ENCODE results near the gene STYXL1. TPM values are rescaled to one million over a fixed set of nuclear protein-coding genes. Genes with fewer than 3 reads are reported as not detected.
A peak's percentile ranks its signal among the peaks of the same experiment; 100 is the strongest.

Gene STYXL1
- total RNA-seq, 1 donor, result 29.1 TPM

GRCh38 chr7:75982306-75983064, 65.3 kb downstream of the STYXL1 start:
- DNase-seq (ENCODE audit: low read depth in 2 of 3, low spot score in 2 of 3), result no peak

- DNase-seq (ENCODE audit: low read depth in 2 of 3, low spot score in 2 of 3), result no peak
These were observed 66.1 kb downstream of the STYXL1 start for GRCh38 chr7:75981453-75982305.

GRCh38 chr7:75981203-75981452, 66.7 kb downstream of the STYXL1 start:
- DNase-seq (ENCODE audit: low read depth in 2 of 3, low spot score in 2 of 3), result no peak

GRCh38 chr7:75980430-75981202, 67.2 kb downstream of the STYXL1 start:
- DNase-seq (ENCODE audit: low read depth in 2 of 3, low spot score in 2 of 3), result no peak

GRCh38 chr7:75979759-75980429, 67.9 kb downstream of the STYXL1 start:
- no peak for DNase-seq (ENCODE audit: low read depth in 2 of 3, low spot score in 2 of 3)

GRCh38 chr7:75977743-75978142, 70.1 kb downstream of the STYXL1 start:
- DNase-seq (ENCODE audit: low read depth in 2 of 3, low spot score in 2 of 3), result no peak

GRCh38 chr7:75971961-75972763, 75.6 kb downstream of the STYXL1 start:
- DNase-seq (ENCODE audit: low read depth in 2 of 3, low spot score in 2 of 3), result peak in 1 of 3 donors; percentile 10

- no peak for DNase-seq (ENCODE audit: low read depth in 2 of 3, low spot score in 2 of 3)
These were observed 76.4 kb downstream of the STYXL1 start for GRCh38 chr7:75971309-75971960.

GRCh38 chr7:75969704-75970498, 77.9 kb downstream of the STYXL1 start:
- no peak for DNase-seq (ENCODE audit: low read depth in 2 of 3, low spot score in 2 of 3)

- DNase-seq (ENCODE audit: low read depth in 2 of 3, low spot score in 2 of 3), result no peak
These were observed 78.6 kb downstream of the STYXL1 start for GRCh38 chr7:75969182-75969581.

- DNase-seq (ENCODE audit: low read depth in 2 of 3, low spot score in 2 of 3), result no peak
These were observed 79.2 kb downstream of the STYXL1 start for GRCh38 chr7:75968561-75969001.

- DNase-seq (ENCODE audit: low read depth in 2 of 3, low spot score in 2 of 3), result no peak
These were observed 79.8 kb downstream of the STYXL1 start for GRCh38 chr7:75968012-75968411.

- DNase-seq (ENCODE audit: low read depth in 2 of 3, low spot score in 2 of 3), result peak in 2 of 3 donors; percentile 36 to 67
These were observed 80.3 kb downstream of the STYXL1 start for GRCh38 chr7:75967487-75967997.

GRCh38 chr7:75967055-75967454, 80.7 kb downstream of the STYXL1 start:
- no peak for DNase-seq (ENCODE audit: low read depth in 2 of 3, low spot score in 2 of 3)

GRCh38 chr7:75966190-75966961, 81.4 kb downstream of the STYXL1 start:
- DNase-seq (ENCODE audit: low read depth in 2 of 3, low spot score in 2 of 3), result no peak

GRCh38 chr7:75965617-75966016, 82.2 kb downstream of the STYXL1 start:
- no peak for DNase-seq (ENCODE audit: low read depth in 2 of 3, low spot score in 2 of 3)

GRCh38 chr7:75963381-75963995, 84.3 kb downstream of the STYXL1 start:
- DNase-seq (ENCODE audit: low read depth in 2 of 3, low spot score in 2 of 3), result no peak
